HepG2 (cell line): Measurements from ENCODE around the gene CASZ1. TPM values are rescaled to one million over a fixed set of nuclear protein-coding genes. Genes with fewer than 3 reads are reported as not detected.

Source experiments
- ARNTL ChIP-seq: sonication (generic); formaldehyde crosslinking; IDR thresholded peaks from 2 replicates; pipeline ENCODE4 v1.4.0; 2020; ENCODE audit warnings: mild to moderate bottlenecking, missing genetic modification reagents
- HNF1A ChIP-seq, 2 experiments: sonication (generic) in 1 of 2; formaldehyde crosslinking in 1 of 2; IDR thresholded peaks; 2 replicates each; pipeline versions ENCODE4 v1.4.0 to v1.6.1; 2016 to 2020; ENCODE audit warnings: borderline replicate concordance in 1 of 2, low read depth in 1 of 2, mild to moderate bottlenecking in 1 of 2, missing genetic modification reagents in 1 of 2
- NCOA1 ChIP-seq: sonication (generic); formaldehyde crosslinking; IDR thresholded peaks from 2 replicates; pipeline ENCODE4 v1.9.0; 2021; ENCODE audit warnings: missing genetic modification reagents
- PHF5A ChIP-seq: IDR thresholded peaks from one replicate; pipeline ENCODE4 v1.6.1; 2018; ENCODE audit warnings: low read depth, missing genetic modification reagents; ENCODE audit not compliant: unreplicated experiment
- RBFOX2 ChIP-seq: fragments of 200-400 bp; formaldehyde crosslinking; IDR thresholded peaks from 2 replicates; pipeline ENCODE4 v1.6.1; 2017; ENCODE audit warnings: low read depth, mild to moderate bottlenecking, low read length
- RERE ChIP-seq: IDR thresholded peaks from 2 replicates; pipeline ENCODE4 v1.6.1; 2016; ENCODE audit warnings: low read depth, missing genetic modification reagents, missing compliant biosample characterization
- RORA ChIP-seq: sonication (generic); formaldehyde crosslinking; IDR thresholded peaks from 2 replicates; pipeline ENCODE4 v1.5.0; 2020; ENCODE audit warnings: mild to moderate bottlenecking, missing genetic modification reagents, moderate library complexity
- SIN3B ChIP-seq: fragments of 150-350 bp; IDR thresholded peaks from 2 replicates; pipeline ENCODE4 v1.6.1; 2014; ENCODE audit warnings: low read length
- SP4 ChIP-seq: sonication (generic); formaldehyde crosslinking; IDR thresholded peaks from 2 replicates; pipeline ENCODE4 v1.8.1; 2023; ENCODE audit warnings: mild to moderate bottlenecking, missing genetic modification reagents
- SRF ChIP-seq: IDR thresholded peaks from 2 replicates; pipeline ENCODE4 v1.6.1; 2011; ENCODE audit warnings: mild to moderate bottlenecking, low read depth, low read length, moderate library complexity
- TAF15 ChIP-seq: fragments of 200-400 bp; formaldehyde crosslinking; IDR thresholded peaks from one replicate; pipeline ENCODE4 v1.6.1; 2018; ENCODE audit warnings: mild to moderate bottlenecking, low read depth, low read length; ENCODE audit not compliant: poor library complexity, severe bottlenecking
- TSC22D2 ChIP-seq: sonication (generic); formaldehyde crosslinking; IDR thresholded peaks from 2 replicates; pipeline ENCODE4 v1.5.1; 2020; ENCODE audit warnings: missing genetic modification reagents, mild to moderate bottlenecking, borderline replicate concordance
- ZNF230 ChIP-seq: sonication (generic); formaldehyde crosslinking; IDR thresholded peaks from 2 replicates; pipeline ENCODE4 v1.4.0; 2020; ENCODE audit warnings: mild to moderate bottlenecking, missing genetic modification reagents
- ZNF333 ChIP-seq: sonication (generic); formaldehyde crosslinking; IDR thresholded peaks from 2 replicates; pipeline ENCODE4 v1.4.0; 2020; ENCODE audit warnings: mild to moderate bottlenecking, missing genetic modification reagents, borderline replicate concordance
- ZNF549 ChIP-seq: sonication (generic); formaldehyde crosslinking; IDR thresholded peaks from 2 replicates; pipeline ENCODE4 v1.5.0; 2020; ENCODE audit warnings: missing genetic modification reagents
- ZNF580 ChIP-seq: IDR thresholded peaks from 2 replicates; pipeline ENCODE4 v1.6.1; 2016; ENCODE audit warnings: low read depth, borderline replicate concordance
- ZNF678 ChIP-seq: sonication (generic); formaldehyde crosslinking; IDR thresholded peaks from 2 replicates; pipeline ENCODE4 v1.4.0; 2020; ENCODE audit warnings: mild to moderate bottlenecking, missing genetic modification reagents
- ZNF761 ChIP-seq: sonication (generic); formaldehyde crosslinking; conservative IDR thresholded peaks from 2 replicates; pipeline ENCODE4 v1.4.0; 2020; ENCODE audit warnings: mild to moderate bottlenecking, missing genetic modification reagents
- ZNF766 ChIP-seq: sonication (generic); formaldehyde crosslinking; IDR thresholded peaks from 2 replicates; pipeline ENCODE4 v1.5.0; 2020; ENCODE audit warnings: missing genetic modification reagents, borderline replicate concordance
- polyA plus RNA-seq, 8 experiments: library from polyadenylated mRNA; depleted of rRNA in 3 of 8; stranded (reverse) in 7 of 8; unstranded in 1 of 8; fragments of >200 nt; fragmentation: Illumina TruSeq in 4 of 8; extraction: Trizol in 4 of 8; gene quantifications; 2 replicates each; pipeline versions ENCODE4 v1.2.1 to v1.2.3, GENCODE V29; 2011 to 2016; ENCODE audit warnings: low read depth in 4 of 8, missing spikeins in 1 of 8, mixed read lengths in 1 of 8; ENCODE audit not compliant: insufficient read depth in 1 of 8
- total RNA-seq, 5 experiments: library from RNA; depleted of rRNA; stranded (reverse); fragments of >200 nt; fragmentation: Illumina TruSeq; extraction: Trizol; gene quantifications; 2 replicates each; pipeline ENCODE4 v1.2.3, GENCODE V29; 2016; ENCODE audit warnings: low read depth in 1 of 5

The CASZ1 gene
- total and polyA plus RNA-seq, 2 of the 13 experiments (the other 11 are each of a cell fraction or from before 2014, with no cell fraction given): 1.9 to 3.7 TPM

GRCh38 chr1:10685808-10686403, 110.5 kb downstream of the CASZ1 start (continued):
- no peak for TF ChIP-seq RERE
- no peak for TF ChIP-seq ARNTL (CRISPR knock-in tag)
- no peak for TF ChIP-seq ZNF230 (CRISPR knock-in tag)
- TF ChIP-seq RBFOX2: no peak
- peak; percentile 90 for TF ChIP-seq NCOA1 (CRISPR knock-in tag)
- TF ChIP-seq TAF15: no peak
- 0 out of 2 replicates have a peak, but pooled peaks have one; percentile 25 for TF ChIP-seq HNF1A (IDR thresholded peaks at IDR 0.05; ENCODE audit: low read depth)
- no peak for TF ChIP-seq HNF1A (CRISPR knock-in tag; IDR thresholded peaks at IDR 0.05; ENCODE audit: borderline replicate concordance)
- TF ChIP-seq ZNF549 (CRISPR knock-in tag): no peak
- no peak for TF ChIP-seq ZNF678 (CRISPR knock-in tag)
- no peak for TF ChIP-seq PHF5A (CRISPR knock-in tag)
- no peak for TF ChIP-seq RORA (CRISPR knock-in tag)
- no peak for TF ChIP-seq SP4 (CRISPR knock-in tag)
- no peak for TF ChIP-seq TSC22D2 (CRISPR knock-in tag)
- no peak for TF ChIP-seq ZNF761 (CRISPR knock-in tag)
- no peak for TF ChIP-seq ZNF766 (CRISPR knock-in tag)
- TF ChIP-seq SIN3B: no peak
- no peak for TF ChIP-seq SRF
- no peak; the same call in 1 of the 2 replicates for TF ChIP-seq ZNF580 (CRISPR knock-in tag)
- TF ChIP-seq ZNF333 (CRISPR knock-in tag): no peak
